ENCODE measurements around the gene SSBP3. TPM values are rescaled to one million over a fixed set of nuclear protein-coding genes. Genes with fewer than 3 reads are reported as not detected.

SSBP3 gene
- total and polyA plus RNA-seq, 2 of the 13 experiments (the other 11 are each of a cell fraction or from before 2014, with no cell fraction given): 8.5 to 17.6 TPM

GRCh38 chr1:54267815-54268761 lies 138.1 kb downstream of the SSBP3 start:
- ChIA-PET CTCF (ENCODE audit: low intra/inter-chr PET ratio, low total read pairs) (no interaction called here), POLR2A (no interaction called here)
- WGBS (ENCODE audit: low lambda C conversion rate): 96% methylated on average over 16 of the region's 17 CpGs
- intact Hi-C loops (cut with micrococcal nuclease; ENCODE audit: unreplicated experiment) (no loop called here), in situ Hi-C loops (cut with HindIII; ENCODE audit: extremely low pct_ligation_motif_present, low pct_unique_long_range_greater_than_20kb) (no loop called here)
- Histone ChIP-seq H3K27ac (ENCODE audit: extremely low read length, insufficient read depth, low read length) (no peak overlapping the region), H3K27me3 (ENCODE audit: control insufficient read depth in 1 of 2, insufficient read depth in 2 of 2, low read length in 2 of 2) (no peaks in the 10 kb centered on the region), H3K79me2 (ENCODE audit: insufficient read depth, low read length) (no peaks in the 10 kb centered on the region), H4K20me1 (ENCODE audit: insufficient read depth, low read length) (no peaks in the 10 kb centered on the region), H3K4me3 (replicated peaks in 1 of 3; ENCODE audit: insufficient read depth in 1 of 3, low read depth in 2 of 3, low read length in 3 of 3) (no peak overlapping the region), H3K4me1 (ENCODE audit: insufficient read depth, low read length) (peaks cover 14% of the 10 kb centered on the region), H3K36me3 (replicated peaks in 1 of 2; ENCODE audit: control insufficient read depth in 1 of 2, insufficient read depth in 2 of 2, low read length in 2 of 2) (peaks cover 0 to 6% of the 10 kb centered on the region in 2 experiments; a peak in 3 of 5 replicates), H3K9me3 (ENCODE audit: low read length) (no peaks in the 10 kb centered on the region), H3K9ac (ENCODE audit: insufficient read depth, low read depth, low read length) (no peak overlapping the region), H3K4me2 (ENCODE audit: low read depth, low read length) (no peak overlapping the region), H2AFZ (ENCODE audit: low read length) (no peak overlapping the region)
- ATAC-seq (no peak), FAIRE-seq (no peak), DNase-seq (ENCODE audit: low spot score) (no peak)
- no TSS peak for BruUV-seq (replicated peaks)
- TF ChIP-seq, protein P1, sequence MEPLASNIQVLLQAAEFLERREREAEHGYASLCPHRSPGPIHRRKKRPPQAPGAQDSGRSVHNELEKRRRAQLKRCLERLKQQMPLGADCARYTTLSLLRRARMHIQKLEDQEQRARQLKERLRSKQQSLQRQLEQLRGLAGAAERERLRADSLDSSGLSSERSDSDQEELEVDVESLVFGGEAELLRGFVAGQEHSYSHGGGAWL (CRISPR knock-in tag; IDR thresholded peaks at IDR 0.05): no peak
- TF ChIP-seq KMT2B (CRISPR knock-in tag; IDR thresholded peaks at IDR 0.05): no peak
- TF ChIP-seq DDIT3 (CRISPR knock-in tag; IDR thresholded peaks at IDR 0.05): no peak
- TF ChIP-seq ATF1 (CRISPR knock-in tag; IDR thresholded peaks at IDR 0.05): no peak
- TF ChIP-seq YY1 (IDR thresholded peaks at IDR 0.05; ENCODE audit: insufficient read depth, insufficient replicate concordance, low read depth, low read length): no peak
- TF ChIP-seq SNAPC4 (CRISPR knock-in tag; IDR thresholded peaks at IDR 0.05): no peak
- no peak for TF ChIP-seq ZXDC (CRISPR knock-in tag; IDR thresholded peaks at IDR 0.05)
- TF ChIP-seq, protein P2, sequence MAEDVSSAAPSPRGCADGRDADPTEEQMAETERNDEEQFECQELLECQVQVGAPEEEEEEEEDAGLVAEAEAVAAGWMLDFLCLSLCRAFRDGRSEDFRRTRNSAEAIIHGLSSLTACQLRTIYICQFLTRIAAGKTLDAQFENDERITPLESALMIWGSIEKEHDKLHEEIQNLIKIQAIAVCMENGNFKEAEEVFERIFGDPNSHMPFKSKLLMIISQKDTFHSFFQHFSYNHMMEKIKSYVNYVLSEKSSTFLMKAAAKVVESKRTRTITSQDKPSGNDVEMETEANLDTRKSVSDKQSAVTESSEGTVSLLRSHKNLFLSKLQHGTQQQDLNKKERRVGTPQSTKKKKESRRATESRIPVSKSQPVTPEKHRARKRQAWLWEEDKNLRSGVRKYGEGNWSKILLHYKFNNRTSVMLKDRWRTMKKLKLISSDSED (CRISPR knock-in tag; IDR thresholded peaks at IDR 0.05): no peak
- TF ChIP-seq ELK4 (CRISPR knock-in tag; IDR thresholded peaks at IDR 0.05; ENCODE audit: borderline replicate concordance): no peak
- no peak for TF ChIP-seq RELA (CRISPR knock-in tag; IDR thresholded peaks at IDR 0.05)
- TF ChIP-seq CBX5 (CRISPR knock-in tag; IDR thresholded peaks at IDR 0.05; ENCODE audit: borderline replicate concordance): no peak
- no peak for TF ChIP-seq FOXK2 (IDR thresholded peaks at IDR 0.05)
